K562 (cell line): ENCODE results near the gene GRWD1.

Experiments used
- ATF3 ChIP-seq, 2 experiments: fragments of 450-650 bp in 1 of 2; sonication (generic) in 1 of 2; formaldehyde crosslinking in 1 of 2; IDR thresholded peaks in 1 of 2; conservative IDR thresholded peaks in 1 of 2; 2 replicates each; pipeline versions ENCODE4 v1.6.1 to v1.8.1; 2016 to 2023; ENCODE audit warnings: mild to moderate bottlenecking in 2 of 2, moderate library complexity in 2 of 2, inconsistent platforms in 1 of 2, missing genetic modification reagents in 1 of 2
- BCOR ChIP-seq: fragments of 450-650 bp; IDR thresholded peaks from 2 replicates; pipeline ENCODE4 v1.6.1; 2016
- CHD4 ChIP-seq: fragments of 200-600 bp; sonication (generic); IDR thresholded peaks from 3 replicates; pipeline ENCODE4 v1.6.1; 2012; ENCODE audit warnings: low read depth, mild to moderate bottlenecking, mixed read lengths, low read length, inconsistent platforms; ENCODE audit not compliant: insufficient read depth, insufficient replicate concordance, poor library complexity, severe bottlenecking
- KLF16 ChIP-seq: IDR thresholded peaks from 2 replicates; pipeline ENCODE4 v1.6.1; 2016; ENCODE audit warnings: antibody characterized with exemption
- PCBP1 ChIP-seq: fragments of 200-400 bp; formaldehyde crosslinking; IDR thresholded peaks from 2 replicates; pipeline ENCODE4 v1.6.1; 2018; ENCODE audit warnings: mild to moderate bottlenecking, low read depth, low read length; ENCODE audit not compliant: poor library complexity, severe bottlenecking
- RFX5 ChIP-seq: IDR thresholded peaks from 2 replicates; pipeline ENCODE4 v1.6.1; 2011; ENCODE audit warnings: low read depth, mild to moderate bottlenecking, improper control_type of control experiment, low read length
- ZBTB40 ChIP-seq, 2 experiments: fragments of 450-650 bp in 1 of 2; sonication (generic) in 1 of 2; formaldehyde crosslinking in 1 of 2; IDR thresholded peaks; 2 replicates each; pipeline versions ENCODE4 v1.7.1 to v1.9.0; 2016 to 2022; ENCODE audit warnings: inconsistent platforms in 1 of 2, mild to moderate bottlenecking in 1 of 2, missing genetic modification reagents in 1 of 2
- ZNF212 ChIP-seq: fragments of 450-650 bp; formaldehyde crosslinking; IDR thresholded peaks from 2 replicates; pipeline ENCODE4 v1.4.0; 2020; ENCODE audit warnings: mild to moderate bottlenecking
- ZNF408 ChIP-seq: fragments of 250-450 bp; sonication (Bioruptor Pico); IDR thresholded peaks from 2 replicates; pipeline ENCODE4 v1.4.0; 2020; ENCODE audit warnings: low read depth, mild to moderate bottlenecking, moderate library complexity
- TF ChIP-seq, protein P1 (sequence below), 3 experiments: IDR thresholded peaks in 2 of 3; conservative IDR thresholded peaks in 1 of 3; 2 replicates each; pipeline ENCODE4 v1.5.1; 2011 to 2012; ENCODE audit warnings: low read length in 3 of 3, mild to moderate bottlenecking in 3 of 3, control low read depth in 2 of 3, improper control_type of control experiment in 1 of 3, inconsistent platforms in 1 of 3, low read depth in 1 of 3, mixed read lengths in 1 of 3, moderate library complexity in 1 of 3; ENCODE audit not compliant: insufficient read depth in 2 of 3
- TF ChIP-seq, protein P2 (sequence below): sonication (generic); formaldehyde crosslinking; IDR thresholded peaks from 2 replicates; pipeline ENCODE4 v1.8.0; 2023; ENCODE audit warnings: mild to moderate bottlenecking, missing genetic modification reagents

GRCh38 chr19:48481846-48482639 is 36.3 kb downstream of the GRWD1 start:
- TF ChIP-seq CHD4 (no peak), KLF16 (no peak), BCOR (no peak), RFX5 (no peak), ZNF212 (CRISPR knock-in tag) (no peak), ZNF408 (CRISPR knock-in tag) (no peak), PCBP1 (no peak), ATF3 (IDR thresholded peaks at IDR 0.05) (no peak), ATF3 (CRISPR knock-in tag; conservative IDR thresholded peaks at IDR 0.05) (no peak), ZBTB40 (IDR thresholded peaks at IDR 0.05) (no peak), ZBTB40 (CRISPR knock-in tag; IDR thresholded peaks at IDR 0.05) (no peak)
- TF ChIP-seq, protein P1, sequence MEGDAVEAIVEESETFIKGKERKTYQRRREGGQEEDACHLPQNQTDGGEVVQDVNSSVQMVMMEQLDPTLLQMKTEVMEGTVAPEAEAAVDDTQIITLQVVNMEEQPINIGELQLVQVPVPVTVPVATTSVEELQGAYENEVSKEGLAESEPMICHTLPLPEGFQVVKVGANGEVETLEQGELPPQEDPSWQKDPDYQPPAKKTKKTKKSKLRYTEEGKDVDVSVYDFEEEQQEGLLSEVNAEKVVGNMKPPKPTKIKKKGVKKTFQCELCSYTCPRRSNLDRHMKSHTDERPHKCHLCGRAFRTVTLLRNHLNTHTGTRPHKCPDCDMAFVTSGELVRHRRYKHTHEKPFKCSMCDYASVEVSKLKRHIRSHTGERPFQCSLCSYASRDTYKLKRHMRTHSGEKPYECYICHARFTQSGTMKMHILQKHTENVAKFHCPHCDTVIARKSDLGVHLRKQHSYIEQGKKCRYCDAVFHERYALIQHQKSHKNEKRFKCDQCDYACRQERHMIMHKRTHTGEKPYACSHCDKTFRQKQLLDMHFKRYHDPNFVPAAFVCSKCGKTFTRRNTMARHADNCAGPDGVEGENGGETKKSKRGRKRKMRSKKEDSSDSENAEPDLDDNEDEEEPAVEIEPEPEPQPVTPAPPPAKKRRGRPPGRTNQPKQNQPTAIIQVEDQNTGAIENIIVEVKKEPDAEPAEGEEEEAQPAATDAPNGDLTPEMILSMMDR (IDR thresholded peaks at IDR 0.05 in 2 of 3, conservative IDR thresholded peaks at IDR 0.05 in 1 of 3; ENCODE audit: insufficient read depth in 2 of 3, low read depth in 1 of 3, low read length in 3 of 3) = no peak
- TF ChIP-seq, protein P2, sequence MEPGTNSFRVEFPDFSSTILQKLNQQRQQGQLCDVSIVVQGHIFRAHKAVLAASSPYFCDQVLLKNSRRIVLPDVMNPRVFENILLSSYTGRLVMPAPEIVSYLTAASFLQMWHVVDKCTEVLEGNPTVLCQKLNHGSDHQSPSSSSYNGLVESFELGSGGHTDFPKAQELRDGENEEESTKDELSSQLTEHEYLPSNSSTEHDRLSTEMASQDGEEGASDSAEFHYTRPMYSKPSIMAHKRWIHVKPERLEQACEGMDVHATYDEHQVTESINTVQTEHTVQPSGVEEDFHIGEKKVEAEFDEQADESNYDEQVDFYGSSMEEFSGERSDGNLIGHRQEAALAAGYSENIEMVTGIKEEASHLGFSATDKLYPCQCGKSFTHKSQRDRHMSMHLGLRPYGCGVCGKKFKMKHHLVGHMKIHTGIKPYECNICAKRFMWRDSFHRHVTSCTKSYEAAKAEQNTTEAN (CRISPR knock-in tag) = no peak
